Measurements from ENCODE around the gene ATP6V0E2. TPM values are rescaled to one million over a fixed set of nuclear protein-coding genes. Genes with fewer than 3 reads are reported as not detected.

ATP6V0E2 gene
- total RNA-seq, 1 experiment from 2014 or later: 35.6 TPM

Other genes with a start within 250 kb of the ATP6V0E2 start
- gene ZNF467, start 100.4 kb upstream of the ATP6V0E2 start, total RNA-seq (2021): 6.6 and 10.3 TPM in 2 replicates
- 42.4 and 43.6 TPM in 2 replicates for gene ZNF862, start 35.6 kb upstream of the ATP6V0E2 start, total RNA-seq (2021)